Mucosa of gallbladder (tissue), 1 donor: Measurements from ENCODE around the gene PRKG1. TPM values are rescaled to one million over a fixed set of nuclear protein-coding genes. Genes with fewer than 3 reads are reported as not detected.

ENCODE experiments used
- DNase-seq: peaks from one replicate; pipeline ENCODE4 v3.0.0-alpha.2; 2020; ENCODE audit warnings: low spot score
- total RNA-seq: library from RNA; stranded (reverse); gene quantifications from one replicate; pipeline ENCODE4 v1.2.1, GENCODE V29; 2021
- donor health status: DM: no; HTN: no; CAD: no.

Gene PRKG1
- total RNA-seq, 1 donor from 2014 or later: 28.3 TPM

DNA sequence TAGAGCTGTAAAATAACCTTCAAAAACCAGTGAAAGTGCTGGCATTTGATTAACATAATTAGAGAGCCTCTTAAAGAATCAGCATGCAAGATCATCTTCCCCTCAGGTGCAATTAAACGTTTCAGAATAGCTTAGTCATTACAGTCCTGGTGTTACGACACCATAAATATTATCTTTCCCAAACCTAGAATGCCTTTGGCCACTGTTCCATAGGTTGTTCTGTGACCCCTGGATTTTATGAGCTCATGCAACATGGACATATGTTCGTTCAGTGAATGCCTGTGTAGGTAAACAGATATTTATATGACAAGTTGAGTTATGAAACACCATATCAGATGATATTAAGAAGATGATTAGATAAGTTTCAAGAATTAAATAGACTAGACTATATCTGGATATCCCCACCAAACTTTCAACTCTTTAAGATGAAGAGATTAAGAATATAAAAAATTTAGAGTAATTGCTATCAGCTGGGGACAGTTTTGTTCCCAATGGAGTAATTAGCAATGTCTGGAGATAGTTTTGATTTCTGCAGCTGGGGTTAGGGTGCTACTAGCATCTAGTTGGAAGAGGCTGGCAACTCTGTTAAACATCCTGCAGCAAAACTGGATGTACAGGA is 976.3 kb downstream of the PRKG1 start:
- DNase-seq: no peak

GRCh38 chr10:52053497-52053896 is 979.2 kb downstream of the PRKG1 start:
- DNase-seq: no peak

DNA sequence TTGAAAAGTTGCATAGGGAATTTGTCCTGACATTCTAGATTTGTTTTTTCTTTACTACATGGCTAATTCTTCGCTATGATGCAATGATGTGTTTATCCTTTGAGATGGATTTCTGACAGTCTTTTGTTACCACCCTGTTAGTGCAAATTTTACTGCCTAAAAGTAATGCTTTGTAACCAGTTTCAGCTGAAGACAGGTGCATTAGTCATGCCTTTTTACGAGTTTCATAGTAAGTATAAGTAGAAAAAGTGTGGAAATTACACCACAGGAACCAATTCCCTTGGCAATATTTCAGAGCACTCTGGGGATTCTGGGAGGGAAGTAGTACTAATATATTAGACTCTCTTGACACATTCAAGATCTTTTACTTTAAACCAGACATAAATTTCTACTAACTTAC is 982.0 kb downstream of the PRKG1 start:
- DNase-seq: no peak

DNA sequence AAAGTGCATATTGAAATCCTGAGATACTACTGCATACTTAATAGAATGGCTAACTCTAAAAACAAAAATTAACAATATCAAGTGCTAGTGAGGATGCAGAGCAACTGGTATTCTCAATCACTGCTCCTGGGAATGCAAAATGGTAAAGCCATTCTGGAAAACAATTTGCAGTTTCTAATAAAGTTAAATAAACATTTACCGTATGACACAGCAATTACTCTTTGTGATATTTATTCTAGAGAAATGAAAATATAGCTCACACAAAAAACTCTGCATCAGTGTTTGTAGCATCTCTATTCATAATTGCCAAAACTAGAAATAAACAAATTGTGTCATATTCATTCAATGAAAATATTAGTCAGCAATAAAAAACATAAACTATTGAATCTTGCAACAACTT is 984.8 kb downstream of the PRKG1 start:
- no peak for DNase-seq

DNA sequence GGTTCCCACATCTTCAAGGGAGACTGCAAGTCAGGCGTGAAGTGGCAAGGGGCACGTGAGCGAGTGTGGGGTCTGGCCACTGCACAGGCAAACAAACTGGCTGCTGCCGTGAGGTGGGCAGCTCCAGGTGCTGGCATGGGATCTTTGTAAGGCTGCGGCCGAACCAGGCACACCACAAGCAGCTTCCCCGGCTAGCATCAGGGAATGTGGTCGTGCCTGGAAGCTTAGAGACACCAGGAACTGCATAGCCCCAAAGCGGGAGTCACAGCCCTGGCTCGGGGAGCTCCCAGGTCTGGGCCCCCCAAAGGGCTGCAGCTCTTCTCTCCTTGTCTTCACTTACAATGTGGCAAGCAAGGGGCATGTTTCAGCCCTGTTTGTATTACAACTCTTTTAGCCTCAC is 988.9 kb downstream of the PRKG1 start:
- DNase-seq: no peak

- no peak for DNase-seq
These were observed 990.0 kb downstream of the PRKG1 start for GRCh38 chr10:52064084-52064845.

GRCh38 chr10:52066383-52066782 is 992.1 kb downstream of the PRKG1 start:
- DNase-seq: no peak

DNA sequence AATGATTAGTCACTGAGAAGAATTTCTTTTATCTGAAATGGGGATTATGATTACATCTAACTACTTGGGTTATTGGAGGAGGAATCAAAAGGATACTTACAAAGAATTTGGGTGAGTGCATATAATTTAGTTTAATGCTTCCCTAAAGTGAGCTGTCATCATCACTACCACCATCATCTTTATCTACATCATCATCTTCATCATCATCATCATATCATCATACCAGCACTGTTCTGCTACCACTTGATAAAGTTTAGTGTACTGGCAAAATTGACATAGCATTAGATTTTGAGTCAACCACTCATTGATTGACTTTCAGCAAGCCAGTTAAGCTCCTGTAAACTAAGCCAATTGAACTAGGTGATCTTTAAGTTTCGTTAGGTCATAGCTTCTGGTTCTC is 994.2 kb downstream of the PRKG1 start:
- DNase-seq: no peak

GRCh38 chr10:52071814-52072213 is 997.5 kb downstream of the PRKG1 start:
- DNase-seq: no peak

DNA sequence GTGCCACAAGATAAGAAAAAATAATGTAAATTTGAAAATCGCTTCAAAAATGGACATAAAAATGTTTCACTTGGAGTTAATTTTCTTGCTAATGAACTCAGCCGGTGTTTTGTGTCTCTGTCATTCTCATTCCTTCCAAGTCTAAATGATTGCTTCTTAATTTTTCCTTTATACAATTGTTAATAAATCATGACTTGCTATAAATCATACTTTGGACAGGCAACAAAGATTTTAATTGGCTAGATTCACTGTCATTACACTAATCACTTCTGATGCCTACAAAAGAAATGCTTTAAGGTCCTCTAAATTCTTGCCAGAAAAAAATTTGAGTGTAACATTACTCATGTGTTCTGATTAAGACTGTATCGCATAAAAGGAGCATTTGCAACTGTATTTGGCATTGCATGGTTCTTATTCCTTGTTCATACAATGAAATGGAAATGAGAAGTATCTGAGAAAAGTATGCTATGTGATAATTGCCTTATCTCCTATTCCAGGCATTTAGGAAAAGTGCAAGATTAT is 1000.3 kb downstream of the PRKG1 start:
- no peak for DNase-seq

DNA sequence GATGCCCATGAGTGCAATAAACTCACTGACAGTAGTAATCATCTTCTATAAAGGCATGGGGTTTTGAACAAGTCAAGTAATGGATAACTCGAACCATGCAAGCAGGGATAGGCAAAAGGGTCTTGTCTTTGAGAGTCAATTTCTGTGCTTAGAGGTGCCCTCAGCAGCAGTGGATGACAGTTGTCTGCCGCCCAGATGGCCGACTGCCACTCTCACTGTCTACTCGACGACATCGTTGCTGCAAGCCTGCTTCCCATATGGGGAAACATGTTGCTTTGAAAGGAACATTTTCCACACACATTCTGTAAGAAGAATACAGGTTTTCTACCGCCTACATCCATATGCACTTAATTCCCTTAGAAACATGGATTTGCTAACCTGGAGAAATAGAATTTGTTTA is 1003.5 kb downstream of the PRKG1 start:
- DNase-seq: no peak

- DNase-seq: no peak
These were observed 1004.2 kb downstream of the PRKG1 start for GRCh38 chr10:52078397-52078937.

- no peak for DNase-seq
These were observed 1008.0 kb downstream of the PRKG1 start for GRCh38 chr10:52082307-52082706.

- DNase-seq: no peak
These were observed 1009.1 kb downstream of the PRKG1 start for GRCh38 chr10:52083422-52083821.

- no peak for DNase-seq
These were observed 1018.1 kb downstream of the PRKG1 start for GRCh38 chr10:52092390-52092789.

- no peak for DNase-seq
These were observed 1023.8 kb downstream of the PRKG1 start for GRCh38 chr10:52098130-52098529.

- no peak for DNase-seq
These were observed 1024.8 kb downstream of the PRKG1 start for GRCh38 chr10:52099026-52099600.

DNA sequence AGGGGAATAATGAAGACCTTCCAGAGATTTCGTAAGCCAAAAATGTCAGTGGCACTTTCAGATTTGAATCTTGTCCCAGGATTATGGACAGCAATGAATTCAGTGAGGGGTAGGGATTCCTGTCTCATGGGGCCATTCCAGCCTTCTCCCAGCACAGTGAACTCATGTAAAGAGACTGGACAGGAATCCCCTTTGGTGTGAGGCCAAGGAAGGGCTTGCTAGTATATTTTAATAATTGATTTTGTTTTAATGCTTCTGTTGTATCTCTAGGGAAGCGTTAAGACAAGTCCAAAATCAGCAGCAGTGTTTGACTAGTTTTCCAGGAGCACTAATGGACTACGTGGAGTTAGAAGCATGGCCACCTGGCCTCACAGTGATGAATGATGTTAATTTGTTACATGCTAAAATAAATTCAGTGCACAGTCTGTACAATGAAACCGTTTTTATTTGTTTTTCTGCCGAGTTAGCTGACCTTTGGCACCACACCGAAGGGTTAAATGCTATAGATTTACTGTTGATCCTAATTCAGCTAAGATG is 1025.8 kb downstream of the PRKG1 start:
- no peak for DNase-seq

DNA sequence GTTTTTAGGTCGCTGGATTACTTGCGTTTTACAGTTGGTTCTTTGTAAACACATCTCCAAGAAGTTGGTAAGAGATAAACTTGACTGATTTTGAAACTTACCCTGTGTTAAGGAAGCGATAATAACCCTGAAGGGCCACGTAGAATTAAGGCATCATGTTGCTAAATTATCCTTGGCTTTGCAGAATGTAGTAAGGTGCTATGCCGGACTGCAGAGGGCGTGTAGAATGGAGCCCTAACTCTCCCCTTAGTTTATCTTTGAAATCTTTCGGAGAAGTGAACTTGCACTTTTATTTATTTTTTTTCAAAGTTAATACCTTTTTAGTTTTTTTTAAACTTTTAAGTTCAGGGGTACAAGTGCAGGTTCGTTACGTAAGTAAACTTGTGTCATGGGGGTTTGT is 1031.0 kb downstream of the PRKG1 start:
- DNase-seq: no peak

- no peak for DNase-seq
These were observed 1031.7 kb downstream of the PRKG1 start for GRCh38 chr10:52106011-52106410.

DNA sequence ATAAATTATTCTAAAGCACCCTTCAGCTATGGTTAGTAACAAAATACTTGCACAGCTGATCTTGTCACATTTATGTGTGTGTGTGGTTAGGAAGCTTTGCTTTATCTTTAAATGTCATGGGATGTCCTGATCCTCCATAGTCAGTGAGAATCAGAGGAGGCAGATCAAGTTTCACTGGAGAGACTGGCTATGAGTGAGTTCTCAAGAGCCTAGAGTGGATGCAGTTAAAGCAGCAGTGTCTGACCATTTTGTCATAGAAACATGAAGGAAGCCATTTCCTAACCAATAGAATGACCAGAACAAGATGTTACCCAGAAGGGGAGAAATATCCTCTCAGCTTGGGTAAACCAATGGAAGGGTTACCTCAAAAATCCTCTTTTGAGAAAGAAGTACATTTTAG is 1032.6 kb downstream of the PRKG1 start:
- no peak for DNase-seq

DNA sequence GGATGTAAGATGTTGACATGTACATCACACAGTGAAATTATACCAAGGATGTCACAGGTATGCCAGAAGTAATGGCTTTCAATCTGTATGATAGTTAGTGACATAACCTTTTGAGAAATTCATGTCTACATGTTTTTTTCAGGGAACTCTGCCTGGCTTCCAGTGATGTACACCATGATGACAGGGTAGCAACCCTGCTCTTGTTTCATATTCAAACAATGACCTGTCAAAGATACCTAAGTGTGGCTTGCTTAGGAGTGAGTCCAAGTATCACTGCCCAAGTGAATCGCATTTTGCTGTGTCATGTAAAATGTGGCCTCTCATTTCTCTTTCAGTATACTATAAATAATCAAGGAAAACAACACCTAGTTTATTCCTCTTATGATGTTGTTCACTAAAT is 1033.9 kb downstream of the PRKG1 start:
- no peak for DNase-seq

DNA sequence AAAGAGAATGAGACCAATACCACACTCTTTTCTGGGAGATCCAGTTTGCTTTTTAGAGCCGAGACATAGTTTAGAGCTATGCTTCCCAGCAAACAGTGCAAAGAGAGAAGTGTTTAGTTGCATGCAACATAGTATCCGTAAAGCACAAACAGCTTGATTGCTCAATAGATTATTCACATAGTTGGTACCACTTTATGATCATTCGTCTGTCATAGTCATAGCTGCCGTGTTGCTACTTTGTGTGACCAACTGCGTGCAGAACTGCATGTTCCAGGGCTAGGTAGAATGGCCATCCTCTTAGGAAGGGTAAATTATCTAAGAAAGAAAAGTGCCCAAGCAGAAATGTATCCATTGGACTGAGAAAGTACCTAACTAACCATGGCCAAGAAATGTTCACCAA is 1036.3 kb downstream of the PRKG1 start:
- no peak for DNase-seq
